Endodermal cell (in vitro differentiated cells): Measurements from ENCODE around the gene BRMS1. TPM values are rescaled to one million over a fixed set of nuclear protein-coding genes. Genes with fewer than 3 reads are reported as not detected.

ENCODE experiments used
- DNase-seq: peaks from one replicate; pipeline ENCODE4 v3.0.0-alpha.2; 2017
- H3K27ac ChIP-seq: 2 replicates; pipeline ENCODE4 v1.5.1; 2013; ENCODE audit warnings: mild to moderate bottlenecking, low read depth, low read length, moderate library complexity
- H3K27me3 ChIP-seq: 2 replicates; pipeline ENCODE4 v1.6.1; 2013; ENCODE audit warnings: mild to moderate bottlenecking, low read length, moderate library complexity; ENCODE audit not compliant: insufficient read depth, control insufficient read depth, poor library complexity, severe bottlenecking
- H3K36me3 ChIP-seq: 2 replicates; pipeline ENCODE4 v1.7.0; 2013; ENCODE audit warnings: mild to moderate bottlenecking, low read length, moderate library complexity; ENCODE audit not compliant: control insufficient read depth, insufficient read depth
- H3K4me1 ChIP-seq: one replicate; pipeline ENCODE4 v1.7.0; 2013; ENCODE audit warnings: low read length; ENCODE audit not compliant: control insufficient read depth, insufficient read depth
- H3K4me3 ChIP-seq: 2 replicates; pipeline ENCODE4 v1.5.1; 2013; ENCODE audit warnings: mild to moderate bottlenecking, low read length, moderate library complexity
- H3K9ac ChIP-seq: 2 replicates; pipeline ENCODE4 v1.6.1; 2013; ENCODE audit warnings: mild to moderate bottlenecking, low read length, moderate library complexity; ENCODE audit not compliant: poor library complexity, severe bottlenecking; ENCODE audit errors: extremely low read depth
- H3K9me3 ChIP-seq: 2 replicates; pipeline ENCODE4 v1.6.1; 2013; ENCODE audit warnings: mild to moderate bottlenecking, low read length, moderate library complexity; ENCODE audit not compliant: control insufficient read depth
- H3K27ac Mint-ChIP-seq: 2 replicates; pipeline ENCODE4 v1.8.0; 2020; ENCODE audit warnings: mixed read lengths
- H3K27me3 Mint-ChIP-seq: 2 replicates; pipeline ENCODE4 v1.8.0; 2021; ENCODE audit warnings: mild to moderate bottlenecking, mixed read lengths; ENCODE audit not compliant: insufficient read depth
- H3K36me3 Mint-ChIP-seq: 2 replicates; pipeline ENCODE4 v1.8.0; 2020; ENCODE audit warnings: low read depth, mixed read lengths
- H3K4me1 Mint-ChIP-seq: 2 replicates; pipeline ENCODE4 v1.8.0; 2020; ENCODE audit warnings: mixed read lengths
- H3K4me3 Mint-ChIP-seq: 2 replicates; pipeline ENCODE4 v1.8.0; 2020; ENCODE audit warnings: mild to moderate bottlenecking, moderate library complexity, mixed read lengths
- H3K9me3 Mint-ChIP-seq: 2 replicates; pipeline ENCODE4 v1.8.0; 2020; ENCODE audit warnings: mild to moderate bottlenecking, mixed read lengths
- CTCF ChIP-seq: fragments of 200-600 bp; sonication (generic); conservative IDR thresholded peaks from 2 replicates; pipeline ENCODE4 v1.5.0; 2021; ENCODE audit warnings: antibody characterized with exemption, mild to moderate bottlenecking
- WGBS, 2 experiments: methylation state at CpG; one replicate each; pipeline versions ENCODE4 v1.1.5 to v1.1.7; 2013; ENCODE audit warnings: missing lambda C conversion rate in 2 of 2, mixed read lengths in 1 of 2; ENCODE audit not compliant: insufficient coverage in 1 of 2, insufficient read length in 1 of 2; 5-methylcytosine and 5-hydroxymethylcytosine counted together
- total RNA-seq, 2 donors: library from RNA; stranded (reverse); fragmentation: NEBNext Ultra II Directional in 1 of 2; extraction: Animal tissue kit (Norgen Biotek cat#: 25700) in 1 of 2; gene quantifications; 2 replicates in 1 of 2; 3 replicates in 1 of 2; pipeline ENCODE4 v1.2.1, GENCODE V29; 2021

BRMS1 gene
- total RNA-seq, 2 donors from 2014 or later, result 38.7 to 40.3 TPM

- 91 to 95% methylated on average over 6 to 12 of the region's 12 CpGs for WGBS, 2 experiments
- no peak for TF ChIP-seq CTCF
- no peaks in the 10 kb centered on the region for H3K9me3 ChIP-seq
- Mint-ChIP-seq H3K36me3 (peaks cover 2% of the 10 kb centered on the region), H3K4me3 (no peak overlapping the region), H3K9me3 (no peaks in the 10 kb centered on the region), H3K4me1 (peaks cover 11% of the 10 kb centered on the region), H3K27ac (no peak overlapping the region), H3K27me3 (peaks cover 15% of the 10 kb centered on the region)
- no peaks in the 10 kb centered on the region for H3K27me3 ChIP-seq
- H3K36me3 ChIP-seq, result no peaks in the 10 kb centered on the region
- no peak overlapping the region for H3K27ac ChIP-seq
- no peak for DNase-seq
- no peak overlapping the region for H3K9ac ChIP-seq
- H3K4me3 ChIP-seq, result no peak overlapping the region
- H3K4me1 ChIP-seq, result peaks cover 10% of the 10 kb centered on the region
Measured at GRCh38 chr11:66331542-66332370, 13.1 kb downstream of the BRMS1 start.

- no peak overlapping the region for H3K27ac ChIP-seq
- peaks cover 2% of the 10 kb centered on the region for H3K36me3 Mint-ChIP-seq
- DNase-seq, result no peak
- no peak overlapping the region for H3K4me3 Mint-ChIP-seq
- no peaks in the 10 kb centered on the region for H3K9me3 ChIP-seq
- no peak overlapping the region for H3K4me3 ChIP-seq
- H3K27ac Mint-ChIP-seq, result no peak overlapping the region
- peaks cover 4% of the 10 kb centered on the region for H3K4me1 Mint-ChIP-seq
- TF ChIP-seq CTCF, result no peak
- H3K36me3 ChIP-seq, result no peaks in the 10 kb centered on the region
- no peak overlapping the region for H3K9ac ChIP-seq
- H3K9me3 Mint-ChIP-seq, result no peaks in the 10 kb centered on the region
- no peaks in the 10 kb centered on the region for H3K27me3 ChIP-seq
- WGBS, 2 experiments, result 91 to 100% methylated on average over 1 to 10 of the region's 10 CpGs
- peaks cover 2% of the 10 kb centered on the region for H3K4me1 ChIP-seq
- H3K27me3 Mint-ChIP-seq, result peaks cover 12% of the 10 kb centered on the region
Measured at GRCh38 chr11:66330931-66331330, 14.0 kb downstream of the BRMS1 start.

GRCh38 chr11:66329165-66329673 lies 15.7 kb downstream of the BRMS1 start:
- DNase-seq, result no peak
- Mint-ChIP-seq H3K9me3 (no peaks in the 10 kb centered on the region), H3K27ac (no peak overlapping the region), H3K27me3 (peaks cover 10% of the 10 kb centered on the region), H3K36me3 (peaks cover 2% of the 10 kb centered on the region), H3K4me1 (peaks cover 4% of the 10 kb centered on the region), H3K4me3 (no peak overlapping the region)
- no peak overlapping the region for H3K27ac ChIP-seq
- H3K9ac ChIP-seq, result no peak overlapping the region
- 92 to 93% methylated on average over 3 of the region's 3 CpGs for WGBS, 2 experiments
- no peaks in the 10 kb centered on the region for H3K9me3 ChIP-seq
- H3K4me3 ChIP-seq, result no peak overlapping the region
- TF ChIP-seq CTCF, result no peak
- no peaks in the 10 kb centered on the region for H3K36me3 ChIP-seq
- peaks cover 2% of the 10 kb centered on the region for H3K4me1 ChIP-seq
- no peaks in the 10 kb centered on the region for H3K27me3 ChIP-seq
